Gastrocnemius medialis (tissue), 4 donors: ENCODE measurements around the gene HLA-G. TPM values are rescaled to one million over a fixed set of nuclear protein-coding genes. Genes with fewer than 3 reads are reported as not detected.

ENCODE experiments used
- ATAC-seq, 2 donors: fragments of 150-250 bp; one replicate each; pipeline ENCODE4 v1.9.1; 2016
- DNase-seq, 2 donors: peaks; one replicate each; pipeline ENCODE4 v3.0.0-alpha.2; 2019
- H3K27ac ChIP-seq, 4 donors: fragments of 200-600 bp; sonication (generic); 1 replicate in 1 of 4; 2 replicates in 3 of 4; pipeline ENCODE4 v1.5.1; 2016 to 2018; ENCODE audit warnings: mild to moderate bottlenecking in 2 of 4, moderate library complexity in 1 of 4
- H3K27me3 ChIP-seq, 3 donors: fragments of 200-600 bp; sonication (generic) in 2 of 3; 1 replicate in 1 of 3; 2 replicates in 2 of 3; pipeline versions ENCODE4 v1.5.1 to v1.6.0; 2016 to 2019; ENCODE audit warnings: mild to moderate bottlenecking in 1 of 3, moderate library complexity in 1 of 3
- H3K36me3 ChIP-seq, 2 donors: fragments of 200-600 bp; sonication (generic) in 1 of 2; one replicate each; pipeline ENCODE4 v1.5.1; 2017 to 2018
- H3K4me1 ChIP-seq, 2 donors: fragments of 200-600 bp; sonication (generic) in 1 of 2; one replicate each; pipeline ENCODE4 v1.5.1; 2016 to 2017; ENCODE audit warnings: mild to moderate bottlenecking in 2 of 2
- H3K4me3 ChIP-seq, 4 donors: fragments of 200-600 bp; sonication (generic) in 3 of 4; 1 replicate in 1 of 4; 2 replicates in 3 of 4; pipeline ENCODE4 v1.5.1; 2016 to 2019; ENCODE audit warnings: mild to moderate bottlenecking in 2 of 4
- H3K9me3 ChIP-seq, 3 donors: fragments of 200-600 bp; sonication (generic) in 2 of 3; 1 replicate in 1 of 3; 2 replicates in 2 of 3; pipeline ENCODE4 v1.5.1; 2016 to 2019
- POLR2A ChIP-seq, 2 donors: fragments of 450-650 bp; IDR thresholded peaks; one replicate each; pipeline ENCODE4 v1.6.1; 2017; ENCODE audit warnings: antibody characterized with exemption in 2 of 2, mild to moderate bottlenecking in 2 of 2, moderate library complexity in 2 of 2
- in situ Hi-C, 4 donors: fragments of 200-750 bp; cut with MboI; loops; one replicate each; pipeline versions ENCODE4 v1.15.0 to v1.8.0; 2017; ENCODE audit warnings: low sequenced_read_pairs in 4 of 4
- intact Hi-C: fragments of 100-400 bp; cut with DNase I; formaldehyde crosslinking; loops from one replicate; pipeline ENCODE4 v1.15.1; 2023; ENCODE audit warnings: low total_unique reads
- total RNA-seq, 4 donors: library from RNA; depleted of rRNA; stranded (reverse); fragments of >200 nt; gene quantifications; one replicate each; pipeline versions ENCODE4 v1.1.0 to v1.2.3, GENCODE V29; 2016
- TF ChIP-seq, protein P1 (sequence below), 5 experiments: fragments of 450-650 bp in 3 of 5; fragments of 200-600 bp in 2 of 5; sonication (generic) in 2 of 5; IDR thresholded peaks in 4 of 5; conservative IDR thresholded peaks in 1 of 5; 1 replicate in 4 of 5; 2 replicates in 1 of 5; pipeline ENCODE4 v1.5.1; 2016 to 2019; ENCODE audit warnings: antibody characterized with exemption in 5 of 5, mild to moderate bottlenecking in 3 of 5, moderate library complexity in 3 of 5

The HLA-G gene
- total RNA-seq, 4 donors from 2014 or later: not detected

DNA sequence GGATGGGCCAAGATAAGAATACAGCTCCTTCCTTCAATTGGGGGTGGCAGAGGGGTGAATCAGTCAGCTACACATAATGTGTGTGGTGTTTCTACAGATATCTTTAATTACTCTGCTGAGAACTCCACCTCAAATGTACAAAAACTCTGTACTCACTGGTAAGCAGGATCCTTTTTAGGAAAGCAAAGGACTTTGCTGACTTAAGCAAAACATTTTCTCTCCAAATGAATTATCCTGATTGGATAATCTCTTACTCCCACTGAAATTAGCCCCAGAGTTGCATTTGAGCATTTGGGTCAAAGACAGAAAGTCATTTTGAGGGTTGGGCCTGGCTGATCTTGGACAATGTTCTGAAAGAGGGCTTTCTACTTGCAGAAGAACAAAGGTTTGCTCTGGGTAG is 13.4 kb downstream of the HLA-G start:
- in situ Hi-C loops: loop anchor here in 2 of 4 donors (10.0 to 25.0 kb wide), 2 partner anchors 154 to 321 kb away; partner anchors contain the start of genes TRIM10 (in 1 of the 2) and TRIM15 (in 1 of the 2)
- Histone ChIP-seq H3K9me3 (no peaks in the 10 kb centered on the region), H3K4me3 (no peak overlapping the region), H3K27ac (no peak overlapping the region), H3K27me3 (peaks cover 3 to 12% (median 11%) of the 10 kb centered on the region in 3 donors), H3K4me1 (no peaks in the 10 kb centered on the region), H3K36me3 (no peaks in the 10 kb centered on the region)
- no peak for ATAC-seq
- TF ChIP-seq POLR2A (IDR thresholded peaks at IDR 0.05): no peak
- TF ChIP-seq, protein P1, sequence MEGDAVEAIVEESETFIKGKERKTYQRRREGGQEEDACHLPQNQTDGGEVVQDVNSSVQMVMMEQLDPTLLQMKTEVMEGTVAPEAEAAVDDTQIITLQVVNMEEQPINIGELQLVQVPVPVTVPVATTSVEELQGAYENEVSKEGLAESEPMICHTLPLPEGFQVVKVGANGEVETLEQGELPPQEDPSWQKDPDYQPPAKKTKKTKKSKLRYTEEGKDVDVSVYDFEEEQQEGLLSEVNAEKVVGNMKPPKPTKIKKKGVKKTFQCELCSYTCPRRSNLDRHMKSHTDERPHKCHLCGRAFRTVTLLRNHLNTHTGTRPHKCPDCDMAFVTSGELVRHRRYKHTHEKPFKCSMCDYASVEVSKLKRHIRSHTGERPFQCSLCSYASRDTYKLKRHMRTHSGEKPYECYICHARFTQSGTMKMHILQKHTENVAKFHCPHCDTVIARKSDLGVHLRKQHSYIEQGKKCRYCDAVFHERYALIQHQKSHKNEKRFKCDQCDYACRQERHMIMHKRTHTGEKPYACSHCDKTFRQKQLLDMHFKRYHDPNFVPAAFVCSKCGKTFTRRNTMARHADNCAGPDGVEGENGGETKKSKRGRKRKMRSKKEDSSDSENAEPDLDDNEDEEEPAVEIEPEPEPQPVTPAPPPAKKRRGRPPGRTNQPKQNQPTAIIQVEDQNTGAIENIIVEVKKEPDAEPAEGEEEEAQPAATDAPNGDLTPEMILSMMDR (IDR thresholded peaks at IDR 0.05 in 4 of 5, conservative IDR thresholded peaks at IDR 0.05 in 1 of 5): no peak
- intact Hi-C loops: no loop called here
- no peak for DNase-seq

DNA sequence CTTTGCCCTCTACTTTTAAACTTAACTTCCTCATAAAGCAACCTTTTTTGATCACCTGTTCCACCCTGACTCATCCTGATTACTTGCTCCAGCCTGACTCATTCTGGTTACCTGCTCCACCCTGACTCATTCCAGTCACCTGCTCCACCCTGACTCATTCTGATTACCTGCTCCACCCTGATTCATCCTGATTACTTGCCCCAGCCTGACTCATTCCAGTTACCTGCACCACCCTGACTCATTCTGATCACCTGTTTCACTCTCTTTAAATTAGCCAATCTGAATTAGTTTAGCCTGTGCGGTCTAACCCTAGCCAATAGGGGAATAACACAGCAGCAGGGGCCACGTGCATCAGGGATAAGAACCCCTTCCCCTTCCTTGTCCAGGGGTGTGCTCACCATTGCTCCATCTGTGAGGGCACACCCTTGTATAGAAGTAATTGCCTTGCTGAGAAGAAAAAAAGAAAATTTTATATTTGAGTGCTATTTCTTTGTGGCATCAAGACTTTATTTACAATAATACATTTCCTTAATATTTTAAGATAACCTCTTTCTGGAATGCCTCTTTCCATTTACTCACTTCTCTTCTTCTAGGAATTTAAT is 17.9 kb downstream of the HLA-G start:
- Histone ChIP-seq H3K9me3 (no peaks in the 10 kb centered on the region), H3K27me3 (peaks cover 14 to 26% (median 25%) of the 10 kb centered on the region in 3 donors), H3K36me3 (no peaks in the 10 kb centered on the region), H3K27ac (no peak overlapping the region), H3K4me3 (no peak overlapping the region), H3K4me1 (peaks cover 0 to 4% of the 10 kb centered on the region in 2 donors)
- DNase-seq: no peak
- in situ Hi-C loops (loop anchor here (5.0 to 25.0 kb wide), 4 partner anchors 149 to 317 kb away; partner anchors contain the start of genes TRIM10 (in 1 of the 4) and TRIM15 (in 1 of the 4)), intact Hi-C loops (no loop called here)
- ATAC-seq: no peak
- TF ChIP-seq, protein P1 (IDR thresholded peaks at IDR 0.05 in 4 of 5, conservative IDR thresholded peaks at IDR 0.05 in 1 of 5): no peak

DNA sequence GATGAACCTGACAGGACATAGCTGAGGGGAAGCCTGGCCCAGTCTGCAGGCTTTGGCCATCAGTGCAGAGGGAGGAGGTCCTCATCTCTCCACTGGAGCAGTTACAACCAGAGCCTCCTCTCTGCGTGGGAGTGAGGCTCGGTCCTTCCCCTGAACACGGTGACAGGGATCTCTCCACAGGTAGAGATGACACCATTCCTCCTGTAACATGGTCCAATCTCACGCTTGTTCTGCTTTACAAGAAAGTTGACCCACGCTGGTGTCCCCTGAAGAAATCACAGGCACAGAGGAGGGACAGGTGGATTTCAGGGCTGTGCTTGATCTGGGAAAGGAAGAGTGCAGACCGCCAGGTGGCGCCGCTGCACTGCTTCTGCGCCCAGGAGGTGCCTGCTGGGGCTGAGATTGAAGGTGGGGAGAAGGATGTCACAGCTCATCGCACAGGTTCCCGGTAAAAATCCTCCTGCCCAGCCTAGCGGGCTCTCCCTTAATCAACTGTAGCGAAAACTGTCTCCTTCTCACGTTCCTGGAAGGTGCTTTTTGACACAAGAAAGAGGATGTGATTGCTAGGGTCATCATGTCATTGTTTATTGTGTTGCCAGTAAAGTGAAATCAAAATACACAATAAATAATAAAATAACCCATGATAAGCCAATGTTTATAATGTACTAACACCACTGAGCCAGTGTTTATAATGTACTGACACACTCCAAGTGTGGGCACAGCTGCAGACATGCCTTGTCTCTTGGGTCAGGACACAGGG is 20.4 kb downstream of the HLA-G start:
- in situ Hi-C loops: loop anchor here (5.0 to 25.0 kb wide), 4 partner anchors 147 to 314 kb away; partner anchors contain the start of genes TRIM10 (in 1 of the 4) and TRIM15 (in 1 of the 4)
- intact Hi-C loops: loop anchor here (1.0 to 2.0 kb wide), 2 partner anchors 129 to 165 kb away; no protein-coding TSS in a partner anchor
- Histone ChIP-seq H3K4me3 (no peak overlapping the region), H3K4me1 (peaks cover 0 to 4% of the 10 kb centered on the region in 2 donors), H3K36me3 (no peaks in the 10 kb centered on the region), H3K9me3 (no peaks in the 10 kb centered on the region), H3K27ac (no peak overlapping the region), H3K27me3 (peaks cover 14 to 28% (median 26%) of the 10 kb centered on the region in 3 donors)
- ATAC-seq (peak; percentile 72 to 89), DNase-seq (peak; percentile 41 to 61)
- TF ChIP-seq, protein P1 (IDR thresholded peaks at IDR 0.05 in 4 of 5, conservative IDR thresholded peaks at IDR 0.05 in 1 of 5): peak; percentile 91 to 93 (median 93)
- no peak for TF ChIP-seq POLR2A (IDR thresholded peaks at IDR 0.05)

DNA sequence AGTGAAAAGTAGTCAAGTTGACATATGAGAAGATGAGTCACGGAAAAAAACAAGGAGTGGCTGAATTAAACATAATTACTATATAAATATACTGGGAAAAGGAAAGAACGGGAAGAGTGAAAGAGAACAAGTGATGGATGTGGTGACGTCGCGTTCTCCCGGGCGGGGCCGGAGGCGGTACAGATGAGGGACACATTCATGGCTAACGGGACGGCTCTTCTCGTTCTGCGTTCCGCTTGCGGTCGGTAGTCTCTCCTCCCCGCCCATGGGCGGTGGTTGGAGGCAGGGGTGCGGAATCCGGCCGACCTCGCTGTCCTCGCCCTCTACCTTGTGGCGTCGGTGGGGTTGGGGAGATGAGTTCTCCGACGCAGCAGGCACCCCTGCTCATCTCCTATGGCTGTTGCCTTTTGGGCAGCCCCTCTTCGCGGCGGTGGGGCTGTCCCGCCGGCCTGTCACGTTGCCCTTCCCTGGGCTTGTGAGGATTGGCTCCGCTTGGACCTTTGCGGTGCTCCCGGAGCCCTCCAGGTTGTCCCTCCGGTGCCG is 22.5 kb downstream of the HLA-G start:
- no peak for DNase-seq
- no peaks in the 10 kb centered on the region for H3K9me3 ChIP-seq
- ATAC-seq: no peak
- intact Hi-C loops (no loop called here), in situ Hi-C loops (no loop called here)
- no peak overlapping the region for H3K27ac ChIP-seq
- peaks cover 14 to 25% (median 24%) of the 10 kb centered on the region in 3 donors for H3K27me3 ChIP-seq
- H3K36me3 ChIP-seq: no peaks in the 10 kb centered on the region
- TF ChIP-seq POLR2A (IDR thresholded peaks at IDR 0.05): no peak
- TF ChIP-seq, protein P1 (IDR thresholded peaks at IDR 0.05 in 4 of 5, conservative IDR thresholded peaks at IDR 0.05 in 1 of 5): no peak
- peaks cover 0 to 4% of the 10 kb centered on the region in 2 donors for H3K4me1 ChIP-seq
- H3K4me3 ChIP-seq: no peak overlapping the region
